PC-3 (cell line): ENCODE results near the gene TREH. TPM values are rescaled to one million over a fixed set of nuclear protein-coding genes. Genes with fewer than 3 reads are reported as not detected.
A peak's percentile ranks its signal among the peaks of the same experiment; 100 is the strongest.

ENCODE experiments used
- ATAC-seq: fragments of 200-7000 bp; cut with Tn5 transposase; 2 replicates; pipeline ENCODE4 v1.9.1; 2020; ENCODE audit warnings: mild to moderate bottlenecking, moderate library complexity
- BruUV-seq: library from RNA; stranded (reverse); fragments of 400-500 nt; replicated peaks from 2 replicates; lab custom pipeline; 2021; lab: Mats Ljungman, UMichigan
- CTCF ChIA-PET: fragments of 300-600 bp; sonication (Branson Sonifier 250); formaldehyde crosslinking; loops from one replicate; lab custom pipeline; 2022; ENCODE audit warnings: antibody characterized with exemption; lab: Charles Lee
- POLR2A ChIA-PET: fragments of 300-600 bp; sonication (Branson Sonifier 250); formaldehyde crosslinking; loops from one replicate; lab custom pipeline; 2022; ENCODE audit warnings: antibody characterized with exemption; ENCODE audit not compliant: unreplicated experiment; lab: Charles Lee
- DNase-seq: peaks from one replicate; pipeline ENCODE4 v3.0.0-alpha.2; 2015
- H2AFZ ChIP-seq: fragments of 300-600 bp; sonication (generic); 2 replicates; pipeline ENCODE4 v1.6.0; 2016; ENCODE audit warnings: antibody characterized with exemption, low read length
- H3F3A ChIP-seq: fragments of 300-600 bp; sonication (generic); one replicate; pipeline ENCODE4 v1.6.0; 2017; ENCODE audit warnings: antibody characterized with exemption, low read length, control low read depth, mild to moderate bottlenecking; ENCODE audit not compliant: unreplicated experiment
- H3K27ac ChIP-seq: fragments of 300-600 bp; sonication (generic); 2 replicates; pipeline ENCODE4 v1.5.1; 2016; ENCODE audit warnings: mild to moderate bottlenecking, low read length
- H3K27me3 ChIP-seq: fragments of 300-600 bp; sonication (generic); 2 replicates; pipeline ENCODE4 v1.6.1; 2016; ENCODE audit warnings: low read length, mixed read lengths
- H3K36me3 ChIP-seq: fragments of 300-600 bp; sonication (generic); 2 replicates; pipeline ENCODE4 v1.6.1; 2016; ENCODE audit warnings: low read depth, mixed run types, low read length, mixed read lengths
- H3K4me1 ChIP-seq: fragments of 300-600 bp; sonication (generic); 2 replicates; pipeline ENCODE4 v1.5.1; 2016; ENCODE audit warnings: low read length; ENCODE audit not compliant: insufficient read depth
- H3K4me2 ChIP-seq: fragments of 300-600 bp; sonication (generic); 2 replicates; pipeline ENCODE4 v1.6.0; 2016; ENCODE audit warnings: low read length
- H3K4me3 ChIP-seq: fragments of 300-600 bp; sonication (generic); 2 replicates; pipeline ENCODE4 v1.5.1; 2016; ENCODE audit warnings: mild to moderate bottlenecking, low read length, mixed read lengths
- H3K79me2 ChIP-seq: fragments of 300-600 bp; sonication (generic); 2 replicates; pipeline ENCODE4 v1.6.1; 2017; ENCODE audit warnings: low read length, mixed read lengths
- H3K9ac ChIP-seq: fragments of 300-600 bp; sonication (generic); 2 replicates; pipeline ENCODE4 v1.6.0; 2016; ENCODE audit warnings: mild to moderate bottlenecking, low read length
- H3K9me2 ChIP-seq: fragments of 300-600 bp; sonication (generic); replicated peaks from 2 replicates; pipeline ENCODE4 v1.6.1; 2016; ENCODE audit warnings: mixed run types, low read length, mixed read lengths
- H3K9me3 ChIP-seq: fragments of 300-600 bp; sonication (generic); 2 replicates; pipeline ENCODE4 v1.6.1; 2016; ENCODE audit warnings: low read length, mixed read lengths
- H4K20me1 ChIP-seq: fragments of 300-600 bp; sonication (generic); 2 replicates; pipeline ENCODE4 v1.6.1; 2016; ENCODE audit warnings: low read length, mixed read lengths
- EZH2 ChIP-seq: fragments of 300-600 bp; sonication (generic); IDR thresholded peaks from one replicate; pipeline ENCODE4 v1.6.1; 2017; ENCODE audit warnings: antibody characterized with exemption, mild to moderate bottlenecking, low read length; ENCODE audit not compliant: unreplicated experiment
- EZH2phosphoT487 ChIP-seq: fragments of 300-600 bp; sonication (generic); IDR thresholded peaks from 2 replicates; pipeline ENCODE4 v1.6.1; 2018; ENCODE audit warnings: mild to moderate bottlenecking, antibody characterized with exemption, low read length, borderline replicate concordance
- intact Hi-C: fragments of 100-400 bp; cut with micrococcal nuclease; formaldehyde crosslinking; loops from 2 replicates; pipeline ENCODE4 v1.9.0; 2023
- total RNA-seq: library from RNA; depleted of rRNA; stranded (reverse); fragments of >200 nt; gene quantifications from 2 replicates; pipeline ENCODE4 v1.2.3, GENCODE V29; 2014
- TF ChIP-seq, protein P1 (sequence below): fragments of 300-600 bp; sonication (generic); conservative IDR thresholded peaks from 2 replicates; pipeline ENCODE4 v1.5.1; 2017; ENCODE audit warnings: antibody characterized with exemption, low read depth, mild to moderate bottlenecking, low read length

TREH gene
- total RNA-seq, 1 experiment from 2014 or later = not detected

- ChIA-PET POLR2A (interaction anchor here (0.7 kb wide), 1 partner anchor 8 kb away, joined by 3 read pairs; no protein-coding TSS in a partner anchor), CTCF (interaction anchor here (0.6 to 0.7 kb wide), 2 partner anchors 14 to 26 kb away, joined by 9 to 20 read pairs; no protein-coding TSS in a partner anchor)
- DNase-seq (peak; percentile 90), ATAC-seq (peak; percentile 60)
- no peaks in the 10 kb centered on the region for H3K9me3 ChIP-seq
- H3K4me3 ChIP-seq = peak overlapping the region; percentile 75
- intact Hi-C loops = no loop called here
- peak overlapping the region; percentile 53 for H3K9ac ChIP-seq
- H2AFZ ChIP-seq = peak overlapping the region; percentile 77
- H3K36me3 ChIP-seq = no peaks in the 10 kb centered on the region; the same call in 1 of the 2 replicates
- peaks cover 13% of the 10 kb centered on the region for H3K79me2 ChIP-seq
- no peaks in the 10 kb centered on the region for H3K27me3 ChIP-seq
- H3K4me2 ChIP-seq = peak overlapping the region; percentile 89
- peak overlapping the region; percentile 20; the same call in 1 of the 2 replicates for H3K27ac ChIP-seq
- H3K4me1 ChIP-seq = peaks cover 61% of the 10 kb centered on the region
- H3K9me2 ChIP-seq = no peaks in the 10 kb centered on the region
- H4K20me1 ChIP-seq = no peaks in the 10 kb centered on the region
- TF ChIP-seq EZH2phosphoT487 (no peak), EZH2 (no peak)
- TF ChIP-seq, protein P1, sequence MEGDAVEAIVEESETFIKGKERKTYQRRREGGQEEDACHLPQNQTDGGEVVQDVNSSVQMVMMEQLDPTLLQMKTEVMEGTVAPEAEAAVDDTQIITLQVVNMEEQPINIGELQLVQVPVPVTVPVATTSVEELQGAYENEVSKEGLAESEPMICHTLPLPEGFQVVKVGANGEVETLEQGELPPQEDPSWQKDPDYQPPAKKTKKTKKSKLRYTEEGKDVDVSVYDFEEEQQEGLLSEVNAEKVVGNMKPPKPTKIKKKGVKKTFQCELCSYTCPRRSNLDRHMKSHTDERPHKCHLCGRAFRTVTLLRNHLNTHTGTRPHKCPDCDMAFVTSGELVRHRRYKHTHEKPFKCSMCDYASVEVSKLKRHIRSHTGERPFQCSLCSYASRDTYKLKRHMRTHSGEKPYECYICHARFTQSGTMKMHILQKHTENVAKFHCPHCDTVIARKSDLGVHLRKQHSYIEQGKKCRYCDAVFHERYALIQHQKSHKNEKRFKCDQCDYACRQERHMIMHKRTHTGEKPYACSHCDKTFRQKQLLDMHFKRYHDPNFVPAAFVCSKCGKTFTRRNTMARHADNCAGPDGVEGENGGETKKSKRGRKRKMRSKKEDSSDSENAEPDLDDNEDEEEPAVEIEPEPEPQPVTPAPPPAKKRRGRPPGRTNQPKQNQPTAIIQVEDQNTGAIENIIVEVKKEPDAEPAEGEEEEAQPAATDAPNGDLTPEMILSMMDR = no peak
- no peaks in the 10 kb centered on the region for H3F3A ChIP-seq
- no TSS peak for BruUV-seq
Measured at GRCh38 chr11:118621071-118621783, 58.2 kb downstream of the TREH start.

GRCh38 chr11:118620529-118621070, 58.9 kb downstream of the TREH start:
- Histone ChIP-seq H3K4me1 (peaks cover 61% of the 10 kb centered on the region), H3K4me2 (peak overlapping the region; percentile 89), H4K20me1 (no peaks in the 10 kb centered on the region), H3K9me2 (no peaks in the 10 kb centered on the region), H2AFZ (peak overlapping the region; percentile 77), H3K4me3 (peak overlapping the region; percentile 75), H3K27ac (peak overlapping the region; percentile 20; the same call in 1 of the 2 replicates), H3K27me3 (no peaks in the 10 kb centered on the region), H3K79me2 (peaks cover 13% of the 10 kb centered on the region), H3F3A (no peaks in the 10 kb centered on the region), H3K9ac (peak overlapping the region; percentile 53), H3K36me3 (no peaks in the 10 kb centered on the region; the same call in 1 of the 2 replicates), H3K9me3 (no peaks in the 10 kb centered on the region)
- no peak for ATAC-seq
- CTCF ChIA-PET = no interaction called here
- POLR2A ChIA-PET = interaction anchor here (0.7 kb wide), 1 partner anchor 8 kb away, joined by 3 read pairs; no protein-coding TSS in a partner anchor
- BruUV-seq = TSS peak; percentile 20
- intact Hi-C loops = no loop called here
- no peak for TF ChIP-seq EZH2phosphoT487
- TF ChIP-seq, protein P1 = no peak
- no peak for TF ChIP-seq EZH2
- DNase-seq = no peak
